Measurements from ENCODE around the gene HPGD. TPM values are rescaled to one million over a fixed set of nuclear protein-coding genes. Genes with fewer than 3 reads are reported as not detected.

Gene HPGD
- total RNA-seq, 1 experiment from 2014 or later = 0.66 TPM

DNA sequence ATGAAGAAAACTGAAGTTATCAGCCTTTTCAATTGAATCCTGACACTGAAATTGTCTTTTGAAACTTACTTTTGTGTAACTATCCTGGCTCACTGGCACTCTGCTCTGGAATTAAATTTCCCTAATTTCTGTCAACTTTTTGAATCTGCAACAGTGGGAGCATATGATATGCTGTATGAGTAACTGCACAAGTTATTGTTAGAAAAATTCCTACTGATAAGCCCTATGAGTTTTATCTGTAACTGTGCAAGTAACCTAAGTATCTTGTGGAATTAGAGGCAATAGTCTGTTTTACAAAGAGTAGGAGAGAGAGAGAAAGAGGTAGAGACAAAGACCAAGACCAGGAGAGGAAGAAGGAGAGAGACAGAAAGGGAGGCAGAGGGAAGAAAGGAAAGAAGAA lies 9.2 kb upstream of the HPGD start (continued):
- no peak for TF ChIP-seq FOSL1 (IDR thresholded peaks at IDR 0.05; ENCODE audit: low read depth)
- TF ChIP-seq EZH2 (IDR thresholded peaks at IDR 0.05) = no peak

DNA sequence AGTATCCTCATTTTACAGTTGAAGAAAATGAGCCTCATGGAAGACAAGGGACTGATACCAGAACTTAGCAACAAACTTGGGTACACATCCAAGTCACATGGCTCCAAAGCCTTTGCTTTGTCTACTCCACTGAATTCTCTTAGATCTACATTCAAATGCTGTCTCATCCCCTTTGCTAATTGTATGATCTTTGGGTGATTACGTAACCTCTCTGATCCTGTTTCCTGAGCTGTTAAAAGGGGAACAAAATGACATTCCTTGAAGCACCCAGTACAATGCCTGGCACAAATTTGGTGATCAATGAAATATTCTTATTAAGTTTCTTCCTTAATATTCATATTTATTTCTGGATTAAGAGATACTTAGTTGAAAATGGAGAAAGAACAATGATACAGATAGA lies 5.9 kb upstream of the HPGD start:
- Histone ChIP-seq H3K27ac (ENCODE audit: low read depth, low read length) (no peak overlapping the region), H3K27me3 (ENCODE audit: insufficient read depth, low read length) (no peaks in the 10 kb centered on the region), H3K79me2 (ENCODE audit: insufficient read depth, low read length) (no peaks in the 10 kb centered on the region), H3K36me3 (ENCODE audit: control insufficient read depth in 1 of 2, insufficient read depth in 2 of 2, low read length in 2 of 2) (no peaks in the 10 kb centered on the region), H3K9ac (ENCODE audit: low read length) (no peak overlapping the region), H4K20me1 (ENCODE audit: insufficient read depth) (no peaks in the 10 kb centered on the region), H2AFZ (ENCODE audit: low read depth, low read length, poor library complexity, severe bottlenecking) (no peak overlapping the region), H3K9me2 (ENCODE audit: insufficient read depth) (no peaks in the 10 kb centered on the region), H3K9me3 (ENCODE audit: control insufficient read depth in 1 of 2, insufficient read depth in 1 of 2, low read depth in 1 of 2, low read length in 2 of 2) (no peaks in the 10 kb centered on the region), H3K4me2 (ENCODE audit: low read length) (no peak overlapping the region), H3K4me3 (replicated peaks in 1 of 2; ENCODE audit: low read depth in 1 of 2, low read length in 2 of 2) (no peak overlapping the region), H3K4me1 (ENCODE audit: control insufficient read depth in 1 of 2, insufficient read depth in 2 of 2, low read length in 2 of 2) (no peaks in the 10 kb centered on the region)
- ATAC-seq = no peak
- intact Hi-C loops (cut with micrococcal nuclease) = no loop called here
- RAD21 ChIA-PET (ENCODE audit: low non-redundant PET in 1 of 2, low total read pairs in 2 of 2, uncharacterized antibody in 2 of 2, unreplicated experiment in 2 of 2) = no interaction called here
- DNase-seq (ENCODE audit: low read depth, low spot score) = no peak
- POLR2A ChIA-PET = no interaction called here
- TF ChIP-seq EZH2phosphoT487 (IDR thresholded peaks at IDR 0.05; ENCODE audit: borderline replicate concordance) (no peak), CEBPB (IDR thresholded peaks at IDR 0.05; ENCODE audit: low read depth) (no peak), ELF1 (IDR thresholded peaks at IDR 0.05; ENCODE audit: borderline replicate concordance, low read depth) (no peak), CBX3 (IDR thresholded peaks at IDR 0.05; ENCODE audit: low read depth) (no peak), EZH2 (IDR thresholded peaks at IDR 0.05) (no peak), RAD21 (IDR thresholded peaks at IDR 0.05; ENCODE audit: low read depth) (no peak), JUND (IDR thresholded peaks at IDR 0.05) (no peak), POLR2AphosphoS5 (IDR thresholded peaks at IDR 0.05; ENCODE audit: low read depth, low read length) (no peak), TCF7L2 (IDR thresholded peaks at IDR 0.05; ENCODE audit: borderline replicate concordance, extremely low read depth, insufficient read depth, insufficient read length) (no peak), POLR2A (IDR thresholded peaks at IDR 0.05; ENCODE audit: borderline replicate concordance, extremely low read depth, insufficient read depth, insufficient read length) (no peak), SRF (IDR thresholded peaks at IDR 0.05; ENCODE audit: low read depth) (no peak), YY1 (IDR thresholded peaks at IDR 0.05; ENCODE audit: extremely low read depth, insufficient replicate concordance, low read depth, low read length) (no peak)
- TF ChIP-seq, protein P1, sequence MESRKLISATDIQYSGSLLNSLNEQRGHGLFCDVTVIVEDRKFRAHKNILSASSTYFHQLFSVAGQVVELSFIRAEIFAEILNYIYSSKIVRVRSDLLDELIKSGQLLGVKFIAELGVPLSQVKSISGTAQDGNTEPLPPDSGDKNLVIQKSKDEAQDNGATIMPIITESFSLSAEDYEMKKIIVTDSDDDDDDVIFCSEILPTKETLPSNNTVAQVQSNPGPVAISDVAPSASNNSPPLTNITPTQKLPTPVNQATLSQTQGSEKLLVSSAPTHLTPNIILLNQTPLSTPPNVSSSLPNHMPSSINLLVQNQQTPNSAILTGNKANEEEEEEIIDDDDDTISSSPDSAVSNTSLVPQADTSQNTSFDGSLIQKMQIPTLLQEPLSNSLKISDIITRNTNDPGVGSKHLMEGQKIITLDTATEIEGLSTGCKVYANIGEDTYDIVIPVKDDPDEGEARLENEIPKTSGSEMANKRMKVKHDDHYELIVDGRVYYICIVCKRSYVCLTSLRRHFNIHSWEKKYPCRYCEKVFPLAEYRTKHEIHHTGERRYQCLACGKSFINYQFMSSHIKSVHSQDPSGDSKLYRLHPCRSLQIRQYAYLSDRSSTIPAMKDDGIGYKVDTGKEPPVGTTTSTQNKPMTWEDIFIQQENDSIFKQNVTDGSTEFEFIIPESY (IDR thresholded peaks at IDR 0.05; ENCODE audit: extremely low read depth, insufficient replicate concordance, low read length) = no peak
- TF ChIP-seq, protein P2, sequence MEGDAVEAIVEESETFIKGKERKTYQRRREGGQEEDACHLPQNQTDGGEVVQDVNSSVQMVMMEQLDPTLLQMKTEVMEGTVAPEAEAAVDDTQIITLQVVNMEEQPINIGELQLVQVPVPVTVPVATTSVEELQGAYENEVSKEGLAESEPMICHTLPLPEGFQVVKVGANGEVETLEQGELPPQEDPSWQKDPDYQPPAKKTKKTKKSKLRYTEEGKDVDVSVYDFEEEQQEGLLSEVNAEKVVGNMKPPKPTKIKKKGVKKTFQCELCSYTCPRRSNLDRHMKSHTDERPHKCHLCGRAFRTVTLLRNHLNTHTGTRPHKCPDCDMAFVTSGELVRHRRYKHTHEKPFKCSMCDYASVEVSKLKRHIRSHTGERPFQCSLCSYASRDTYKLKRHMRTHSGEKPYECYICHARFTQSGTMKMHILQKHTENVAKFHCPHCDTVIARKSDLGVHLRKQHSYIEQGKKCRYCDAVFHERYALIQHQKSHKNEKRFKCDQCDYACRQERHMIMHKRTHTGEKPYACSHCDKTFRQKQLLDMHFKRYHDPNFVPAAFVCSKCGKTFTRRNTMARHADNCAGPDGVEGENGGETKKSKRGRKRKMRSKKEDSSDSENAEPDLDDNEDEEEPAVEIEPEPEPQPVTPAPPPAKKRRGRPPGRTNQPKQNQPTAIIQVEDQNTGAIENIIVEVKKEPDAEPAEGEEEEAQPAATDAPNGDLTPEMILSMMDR (IDR thresholded peaks at IDR 0.05 in 2 of 3, conservative IDR thresholded peaks at IDR 0.05 in 1 of 3; ENCODE audit: borderline replicate concordance in 1 of 3, insufficient read depth in 1 of 3, low read depth in 2 of 3, low read length in 2 of 3) = no peak
- TF ChIP-seq, protein P3, sequence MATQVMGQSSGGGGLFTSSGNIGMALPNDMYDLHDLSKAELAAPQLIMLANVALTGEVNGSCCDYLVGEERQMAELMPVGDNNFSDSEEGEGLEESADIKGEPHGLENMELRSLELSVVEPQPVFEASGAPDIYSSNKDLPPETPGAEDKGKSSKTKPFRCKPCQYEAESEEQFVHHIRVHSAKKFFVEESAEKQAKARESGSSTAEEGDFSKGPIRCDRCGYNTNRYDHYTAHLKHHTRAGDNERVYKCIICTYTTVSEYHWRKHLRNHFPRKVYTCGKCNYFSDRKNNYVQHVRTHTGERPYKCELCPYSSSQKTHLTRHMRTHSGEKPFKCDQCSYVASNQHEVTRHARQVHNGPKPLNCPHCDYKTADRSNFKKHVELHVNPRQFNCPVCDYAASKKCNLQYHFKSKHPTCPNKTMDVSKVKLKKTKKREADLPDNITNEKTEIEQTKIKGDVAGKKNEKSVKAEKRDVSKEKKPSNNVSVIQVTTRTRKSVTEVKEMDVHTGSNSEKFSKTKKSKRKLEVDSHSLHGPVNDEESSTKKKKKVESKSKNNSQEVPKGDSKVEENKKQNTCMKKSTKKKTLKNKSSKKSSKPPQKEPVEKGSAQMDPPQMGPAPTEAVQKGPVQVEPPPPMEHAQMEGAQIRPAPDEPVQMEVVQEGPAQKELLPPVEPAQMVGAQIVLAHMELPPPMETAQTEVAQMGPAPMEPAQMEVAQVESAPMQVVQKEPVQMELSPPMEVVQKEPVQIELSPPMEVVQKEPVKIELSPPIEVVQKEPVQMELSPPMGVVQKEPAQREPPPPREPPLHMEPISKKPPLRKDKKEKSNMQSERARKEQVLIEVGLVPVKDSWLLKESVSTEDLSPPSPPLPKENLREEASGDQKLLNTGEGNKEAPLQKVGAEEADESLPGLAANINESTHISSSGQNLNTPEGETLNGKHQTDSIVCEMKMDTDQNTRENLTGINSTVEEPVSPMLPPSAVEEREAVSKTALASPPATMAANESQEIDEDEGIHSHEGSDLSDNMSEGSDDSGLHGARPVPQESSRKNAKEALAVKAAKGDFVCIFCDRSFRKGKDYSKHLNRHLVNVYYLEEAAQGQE (IDR thresholded peaks at IDR 0.05; ENCODE audit: low read depth) = no peak
- TF ChIP-seq, protein P4, sequence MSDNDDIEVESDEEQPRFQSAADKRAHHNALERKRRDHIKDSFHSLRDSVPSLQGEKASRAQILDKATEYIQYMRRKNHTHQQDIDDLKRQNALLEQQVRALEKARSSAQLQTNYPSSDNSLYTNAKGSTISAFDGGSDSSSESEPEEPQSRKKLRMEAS (IDR thresholded peaks at IDR 0.05) = no peak
- no TSS peak for BruUV-seq (replicated peaks)
- CTCF ChIA-PET = no interaction called here

Measured in HCT116 (cell line).